Skeletal muscle tissue (tissue), 4 donors: ENCODE results near the gene ZFR. TPM values are rescaled to one million over a fixed set of nuclear protein-coding genes. Genes with fewer than 3 reads are reported as not detected.
A peak's percentile ranks its signal among the peaks of the same experiment; 100 is the strongest.
"Not testable (repeated sequence)": the region's sequence is repeated elsewhere in the genome, so short reads cannot be mapped to it uniquely, and the experiment has no call there.

Experiments
- H3K27ac ChIP-seq: one replicate; pipeline ENCODE4 v1.7.0; 2013; ENCODE audit warnings: mild to moderate bottlenecking, low read depth, low read length, inconsistent platforms
- H3K27me3 ChIP-seq, 3 donors: one replicate each; pipeline ENCODE4 v1.7.0; 2013; ENCODE audit warnings: low read length in 3 of 3; ENCODE audit not compliant: control insufficient read depth in 3 of 3, insufficient read depth in 3 of 3
- H3K36me3 ChIP-seq, 3 donors: one replicate each; pipeline ENCODE4 v1.7.0; 2013; ENCODE audit warnings: low read length in 3 of 3; ENCODE audit not compliant: control insufficient read depth in 3 of 3, insufficient read depth in 3 of 3
- H3K4me1 ChIP-seq, 3 donors: one replicate each; pipeline ENCODE4 v1.7.0; 2013; ENCODE audit warnings: low read length in 3 of 3, mild to moderate bottlenecking in 3 of 3; ENCODE audit not compliant: control insufficient read depth in 3 of 3, insufficient read depth in 3 of 3
- H3K4me3 ChIP-seq, 3 donors: one replicate each; pipeline ENCODE4 v1.7.0; 2013; ENCODE audit warnings: low read length in 3 of 3
- H3K9ac ChIP-seq, 3 donors: one replicate each; pipeline ENCODE4 v1.7.0; 2013; ENCODE audit warnings: low read length in 3 of 3, mild to moderate bottlenecking in 3 of 3, moderate library complexity in 2 of 3, low read depth in 1 of 3
- H3K9me3 ChIP-seq, 3 donors: one replicate each; pipeline ENCODE4 v1.7.0; 2013; ENCODE audit warnings: low read length in 3 of 3; ENCODE audit not compliant: control insufficient read depth in 3 of 3
- total RNA-seq: library from RNA; depleted of rRNA; stranded (reverse); fragments of >200 nt; gene quantifications from one replicate; pipeline ENCODE4 v1.2.3, GENCODE V29; 2014
- donor health status: Osteomylitis.

Gene ZFR
- total RNA-seq, 1 donor from 2014 or later, result 67.8 TPM

GRCh38 chr5:32420506-32420905, 24.0 kb downstream of the ZFR start:
- peaks cover 5 to 16% (median 9%) of the 10 kb centered on the region in 3 donors for H3K4me1 ChIP-seq
- H3K27ac ChIP-seq, result no peak overlapping the region
- no peak overlapping the region for H3K9ac ChIP-seq
- no peaks in the 10 kb centered on the region for H3K27me3 ChIP-seq
- H3K36me3 ChIP-seq, result peaks cover 0 to 7% (median 5%) of the 10 kb centered on the region in 3 donors
- no peak overlapping the region for H3K4me3 ChIP-seq
- no peaks in the 10 kb centered on the region for H3K9me3 ChIP-seq

- Histone ChIP-seq H3K27ac (peak overlapping the region; percentile 21), H3K4me1 (peaks cover 5 to 16% (median 9%) of the 10 kb centered on the region in 3 donors), H3K36me3 (peaks cover 3 to 10% (median 8%) of the 10 kb centered on the region in 3 donors)
These were observed 24.7 kb downstream of the ZFR start for GRCh38 chr5:32419791-32420190.

GRCh38 chr5:32413466-32414263, 30.9 kb downstream of the ZFR start:
- no peak overlapping the region for H3K27ac ChIP-seq
- H3K9ac ChIP-seq, result no peak overlapping the region
- no peaks in the 10 kb centered on the region for H3K9me3 ChIP-seq
- peaks cover 4 to 5% (median 5%) of the 10 kb centered on the region in 3 donors for H3K4me1 ChIP-seq
- H3K36me3 ChIP-seq, result peaks cover 8 to 36% (median 27%) of the 10 kb centered on the region in 3 donors
- H3K27me3 ChIP-seq, result no peaks in the 10 kb centered on the region
- H3K4me3 ChIP-seq, result no peak overlapping the region

More at GRCh38 chr5:32419791-32420190, 24.7 kb downstream of the ZFR start:
- no peak overlapping the region for H3K9ac ChIP-seq
- H3K4me3 ChIP-seq, result no peak overlapping the region
- no peaks in the 10 kb centered on the region for H3K9me3 ChIP-seq
- no peaks in the 10 kb centered on the region for H3K27me3 ChIP-seq

- no peak overlapping the region for H3K4me3 ChIP-seq
- H3K27ac ChIP-seq, result no peak overlapping the region
- peaks cover 4 to 5% (median 5%) of the 10 kb centered on the region in 3 donors for H3K4me1 ChIP-seq
- peaks cover 12 to 43% (median 42%) of the 10 kb centered on the region in 3 donors for H3K36me3 ChIP-seq
- no peaks in the 10 kb centered on the region for H3K27me3 ChIP-seq
- H3K9me3 ChIP-seq, result no peaks in the 10 kb centered on the region
- H3K9ac ChIP-seq, result no peak overlapping the region
These were observed 33.9 kb downstream of the ZFR start for GRCh38 chr5:32410630-32411029.

- no peaks in the 10 kb centered on the region for H3K9me3 ChIP-seq
- no peaks in the 10 kb centered on the region for H3K4me1 ChIP-seq
- no peak overlapping the region for H3K4me3 ChIP-seq
- H3K27me3 ChIP-seq, result no peaks in the 10 kb centered on the region
- H3K9ac ChIP-seq, result no peak overlapping the region
- peaks cover 26 to 52% (median 50%) of the 10 kb centered on the region in 3 donors for H3K36me3 ChIP-seq
- H3K27ac ChIP-seq, result no peak overlapping the region
These were observed 37.9 kb downstream of the ZFR start for GRCh38 chr5:32406650-32407049.

GRCh38 chr5:32405507-32405906, 39.0 kb downstream of the ZFR start:
- Histone ChIP-seq H3K9me3 (no peaks in the 10 kb centered on the region), H3K4me1 (no peaks in the 10 kb centered on the region), H3K9ac (no peak overlapping the region), H3K4me3 (no peak overlapping the region), H3K36me3 (peaks cover 31 to 61% (median 58%) of the 10 kb centered on the region in 3 donors), H3K27ac (no peak overlapping the region), H3K27me3 (no peaks in the 10 kb centered on the region)

GRCh38 chr5:32403760-32404159, 40.8 kb downstream of the ZFR start:
- Histone ChIP-seq H3K9me3 (no peaks in the 10 kb centered on the region), H3K27me3 (no peaks in the 10 kb centered on the region), H3K27ac (no peak overlapping the region), H3K9ac (no peak overlapping the region), H3K4me1 (no peaks in the 10 kb centered on the region), H3K36me3 (peaks cover 36 to 67% (median 65%) of the 10 kb centered on the region in 3 donors), H3K4me3 (no peak overlapping the region)

- no peak overlapping the region for H3K27ac ChIP-seq
- no peaks in the 10 kb centered on the region for H3K9me3 ChIP-seq
- no peaks in the 10 kb centered on the region for H3K27me3 ChIP-seq
- H3K4me3 ChIP-seq, result no peak overlapping the region
- no peaks in the 10 kb centered on the region for H3K4me1 ChIP-seq
- H3K9ac ChIP-seq, result no peak overlapping the region
- peaks cover 48 to 69% (median 64%) of the 10 kb centered on the region in 3 donors for H3K36me3 ChIP-seq
These were observed 44.1 kb downstream of the ZFR start for GRCh38 chr5:32400401-32400800.

- not testable (repeated sequence) for H3K27ac ChIP-seq, H3K4me3 ChIP-seq, H3K9me3 ChIP-seq, H3K4me1 ChIP-seq, H3K27me3 ChIP-seq, H3K9ac ChIP-seq
- H3K36me3 ChIP-seq, result peaks cover 41 to 76% (median 73%) of the 10 kb centered on the region in 3 donors
These were observed 45.8 kb downstream of the ZFR start for GRCh38 chr5:32398754-32399153.

GRCh38 chr5:32394981-32395380, 49.6 kb downstream of the ZFR start:
- Histone ChIP-seq H3K9me3 (no peaks in the 10 kb centered on the region), H3K4me3 (no peak overlapping the region), H3K27me3 (no peaks in the 10 kb centered on the region), H3K9ac (no peak overlapping the region), H3K36me3 (peaks cover 37 to 67% (median 54%) of the 10 kb centered on the region in 3 donors), H3K4me1 (no peaks in the 10 kb centered on the region), H3K27ac (no peak overlapping the region)
